CD14-positive monocyte (primary cell): ENCODE measurements around the gene PABPC1L. TPM values are rescaled to one million over a fixed set of nuclear protein-coding genes. Genes with fewer than 3 reads are reported as not detected.
"Not testable (repeated sequence)": the region's sequence is repeated elsewhere in the genome, so short reads cannot be mapped to it uniquely, and the experiment has no call there.

Experiments
- DNase-seq, 3 donors: peaks; one replicate each; pipeline ENCODE4 v3.0.0-alpha.2; 2011 to 2022
- H2AFZ ChIP-seq: 2 replicates; pipeline ENCODE4 v1.6.0; 2012; ENCODE audit warnings: mild to moderate bottlenecking, low read depth, low read length, inconsistent platforms; ENCODE audit not compliant: insufficient read depth, poor library complexity, severe bottlenecking
- H3K27ac ChIP-seq, 2 donors: 1 replicate in 1 of 2; 2 replicates in 1 of 2; pipeline ENCODE4 v1.5.1; 2012 to 2013; ENCODE audit warnings: low read length in 2 of 2, control low read depth in 1 of 2, inconsistent platforms in 1 of 2, low read depth in 1 of 2, mild to moderate bottlenecking in 1 of 2
- H3K27me3 ChIP-seq, 2 donors: one replicate each; pipeline versions ENCODE4 v1.6.0 to v1.6.1; 2011 to 2013; ENCODE audit warnings: low read length in 2 of 2; ENCODE audit not compliant: control insufficient read depth in 2 of 2, insufficient read depth in 2 of 2
- H3K36me3 ChIP-seq, 2 donors: replicated peaks in 1 of 2; 1 replicate in 1 of 2; 2 replicates in 1 of 2; pipeline versions ENCODE4 v1.5.1 to v1.6.1; 2012 to 2013; ENCODE audit warnings: low read length in 2 of 2, control low read depth in 1 of 2, inconsistent platforms in 1 of 2, mild to moderate bottlenecking in 1 of 2; ENCODE audit not compliant: insufficient read depth in 2 of 2, control insufficient read depth in 1 of 2
- H3K4me1 ChIP-seq, 2 donors: 1 replicate in 1 of 2; 2 replicates in 1 of 2; pipeline versions ENCODE4 v1.5.1 to v1.6.1; 2012 to 2013; ENCODE audit warnings: low read length in 2 of 2, control low read depth in 1 of 2, inconsistent platforms in 1 of 2, mild to moderate bottlenecking in 1 of 2, moderate library complexity in 1 of 2; ENCODE audit not compliant: insufficient read depth in 2 of 2, control insufficient read depth in 1 of 2
- H3K4me2 ChIP-seq: replicated peaks from 2 replicates; pipeline ENCODE3; 2012; ENCODE audit warnings: low read length, moderate library complexity, mild to moderate bottlenecking; ENCODE audit not compliant: poor library complexity, severe bottlenecking; ENCODE audit errors: extremely low read depth
- H3K4me3 ChIP-seq, 3 experiments: fragments of 200-600 bp in 1 of 3; sonication (generic) in 1 of 3; replicated peaks in 1 of 3; 1 replicate in 2 of 3; 2 replicates in 1 of 3; pipeline ENCODE4 v1.5.1; 2011 to 2013; ENCODE audit warnings: low read length in 3 of 3, mild to moderate bottlenecking in 3 of 3, control low read depth in 2 of 3, low read depth in 2 of 3, inconsistent platforms in 1 of 3, moderate library complexity in 1 of 3
- H3K79me2 ChIP-seq: 2 replicates; pipeline ENCODE4 v1.6.0; 2012; ENCODE audit warnings: mild to moderate bottlenecking, control low read depth, inconsistent platforms, low read length, moderate library complexity; ENCODE audit not compliant: insufficient read depth
- H3K9ac ChIP-seq: 2 replicates; pipeline ENCODE4 v1.6.0; 2017; ENCODE audit warnings: low read length, mild to moderate bottlenecking; ENCODE audit not compliant: insufficient read depth, poor library complexity, severe bottlenecking
- H3K9me3 ChIP-seq, 2 donors: replicated peaks in 1 of 2; 1 replicate in 1 of 2; 2 replicates in 1 of 2; pipeline versions ENCODE4 v1.5.1 to v1.6.1; 2012 to 2013; ENCODE audit warnings: low read length in 2 of 2, control low read depth in 1 of 2; ENCODE audit not compliant: control insufficient read depth in 1 of 2, insufficient read depth in 1 of 2
- H4K20me1 ChIP-seq: 2 replicates; pipeline ENCODE4 v1.6.0; 2012; ENCODE audit warnings: mild to moderate bottlenecking, low read length, control low read depth, moderate library complexity; ENCODE audit not compliant: insufficient read depth
- H3K27ac Mint-ChIP-seq, 7 donors: one replicate each; pipeline ENCODE4 v1.8.0; 2020; ENCODE audit warnings: mild to moderate bottlenecking in 7 of 7, mixed read lengths in 7 of 7, moderate library complexity in 6 of 7, inconsistent platforms in 2 of 7
- H3K27me3 Mint-ChIP-seq, 3 donors: one replicate each; pipeline ENCODE4 v1.8.0; 2021 to 2022; ENCODE audit warnings: low read depth in 3 of 3, mild to moderate bottlenecking in 3 of 3, mixed read lengths in 3 of 3, moderate library complexity in 3 of 3, inconsistent platforms in 1 of 3
- H3K36me3 Mint-ChIP-seq, 2 donors: one replicate each; pipeline ENCODE4 v1.8.0; 2020; ENCODE audit warnings: mixed read lengths in 2 of 2, inconsistent platforms in 1 of 2, mild to moderate bottlenecking in 1 of 2
- H3K4me1 Mint-ChIP-seq: one replicate; pipeline ENCODE4 v1.8.0; 2020; ENCODE audit warnings: mild to moderate bottlenecking, mixed read lengths
- H3K4me3 Mint-ChIP-seq, 2 donors: one replicate each; pipeline ENCODE4 v1.8.0; 2020; ENCODE audit warnings: mild to moderate bottlenecking in 2 of 2, mixed read lengths in 2 of 2, moderate library complexity in 1 of 2
- H3K9me3 Mint-ChIP-seq, 7 donors: one replicate each; pipeline ENCODE4 v1.8.0; 2020 to 2022; ENCODE audit warnings: mixed read lengths in 7 of 7, mild to moderate bottlenecking in 6 of 7, moderate library complexity in 6 of 7, inconsistent platforms in 2 of 7
- WGBS: methylation state at CpG from one replicate; pipeline ENCODE4 v1.1.5; 2013; ENCODE audit warnings: missing lambda C conversion rate; ENCODE audit not compliant: insufficient coverage; 5-methylcytosine and 5-hydroxymethylcytosine counted together
- intact Hi-C, 2 donors: fragments of 100-400 bp; cut with micrococcal nuclease; formaldehyde crosslinking; loops; one replicate each; pipeline versions ENCODE4 v1.15.0 to v1.15.1; 2023
- polyA plus RNA-seq, 3 donors: library from polyadenylated mRNA; depleted of rRNA in 1 of 3; unstranded in 2 of 3; stranded (reverse) in 1 of 3; fragments of 300-500 nt in 2 of 3; fragments of >200 nt in 1 of 3; fragmentation: Illumina TruSeq in 2 of 3; gene quantifications; 1 replicate in 2 of 3; 2 replicates in 1 of 3; pipeline ENCODE4 v1.2.3, GENCODE V29; 2012 to 2021
- TF ChIP-seq, protein P1 (sequence below): fragments of 200-600 bp; IDR thresholded peaks from one replicate; pipeline ENCODE4 v1.8.0; 2022; ENCODE audit warnings: antibody characterized with exemption, mild to moderate bottlenecking

The PABPC1L gene
- polyA plus RNA-seq, 3 donors: 0.21 to 69.1 TPM; not detected in 1

DNA sequence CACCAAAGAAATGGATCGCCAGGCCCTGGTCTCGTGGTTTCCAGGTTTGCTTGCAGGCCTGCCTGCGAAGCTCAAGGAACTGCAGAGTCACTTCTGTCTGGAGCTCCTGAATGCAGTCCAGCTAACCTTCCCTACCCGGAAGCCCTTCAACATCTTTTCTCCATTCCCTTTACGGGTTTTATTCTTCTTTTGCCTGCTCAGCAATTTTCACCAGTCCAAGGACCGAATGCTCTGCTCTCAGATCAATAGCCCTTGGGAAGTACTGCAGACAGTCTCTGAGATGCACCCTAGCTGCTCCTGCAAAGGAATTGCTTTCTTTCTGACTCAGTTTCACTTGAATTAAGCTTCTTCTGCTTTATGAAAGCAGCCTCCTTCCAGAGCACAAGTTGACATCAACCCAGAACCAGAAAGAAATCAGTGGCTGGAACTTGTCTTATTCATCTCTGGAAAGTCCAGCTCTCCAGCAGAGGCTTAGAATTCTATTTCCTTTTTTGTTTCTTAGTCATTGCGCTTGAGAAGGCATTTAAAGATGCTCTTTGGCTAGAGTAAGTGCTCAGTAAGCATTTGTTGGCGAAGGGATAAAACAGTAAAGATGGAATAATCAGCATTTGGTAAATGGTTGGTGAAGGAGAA is 43.0 kb upstream of the PABPC1L start:
- Mint-ChIP-seq H3K4me3 (peak overlapping the region in 1 of 2 donors; percentile 57), H3K9me3 (no peaks in the 10 kb centered on the region), H3K27ac (peak overlapping the region in 1 of 7 donors; percentile 53), H3K4me1 (peaks cover 16% of the 10 kb centered on the region), H3K36me3 (no peaks in the 10 kb centered on the region), H3K27me3 (peaks cover 0 to 16% (median 7%) of the 10 kb centered on the region in 3 donors)
- WGBS: 27% methylated on average over 8 of the region's 8 CpGs
- H3K9me3 ChIP-seq: no peaks in the 10 kb centered on the region
- peak in 2 of 3 donors; percentile 38 to 79 for DNase-seq
- peak overlapping the region; percentile 42 for H3K4me2 ChIP-seq
- H4K20me1 ChIP-seq: no peaks in the 10 kb centered on the region
- intact Hi-C loops: loop anchor here (2.0 to 10.0 kb wide), 5 partner anchors 120 to 652 kb away; partner anchors contain the start of genes KCNK15 (in 2 of the 2) and OSER1 (in 1 of the 2)
- peaks cover 6 to 12% of the 10 kb centered on the region in 2 donors for H3K4me1 ChIP-seq
- H3K27ac ChIP-seq: no peak overlapping the region
- TF ChIP-seq, protein P1, sequence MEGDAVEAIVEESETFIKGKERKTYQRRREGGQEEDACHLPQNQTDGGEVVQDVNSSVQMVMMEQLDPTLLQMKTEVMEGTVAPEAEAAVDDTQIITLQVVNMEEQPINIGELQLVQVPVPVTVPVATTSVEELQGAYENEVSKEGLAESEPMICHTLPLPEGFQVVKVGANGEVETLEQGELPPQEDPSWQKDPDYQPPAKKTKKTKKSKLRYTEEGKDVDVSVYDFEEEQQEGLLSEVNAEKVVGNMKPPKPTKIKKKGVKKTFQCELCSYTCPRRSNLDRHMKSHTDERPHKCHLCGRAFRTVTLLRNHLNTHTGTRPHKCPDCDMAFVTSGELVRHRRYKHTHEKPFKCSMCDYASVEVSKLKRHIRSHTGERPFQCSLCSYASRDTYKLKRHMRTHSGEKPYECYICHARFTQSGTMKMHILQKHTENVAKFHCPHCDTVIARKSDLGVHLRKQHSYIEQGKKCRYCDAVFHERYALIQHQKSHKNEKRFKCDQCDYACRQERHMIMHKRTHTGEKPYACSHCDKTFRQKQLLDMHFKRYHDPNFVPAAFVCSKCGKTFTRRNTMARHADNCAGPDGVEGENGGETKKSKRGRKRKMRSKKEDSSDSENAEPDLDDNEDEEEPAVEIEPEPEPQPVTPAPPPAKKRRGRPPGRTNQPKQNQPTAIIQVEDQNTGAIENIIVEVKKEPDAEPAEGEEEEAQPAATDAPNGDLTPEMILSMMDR: no peak
- H2AFZ ChIP-seq: no peak overlapping the region
- H3K36me3 ChIP-seq: no peaks in the 10 kb centered on the region
- no peak overlapping the region for H3K9ac ChIP-seq
- peak overlapping the region in 1 of 3 experiments; percentile 42 for H3K4me3 ChIP-seq
- H3K27me3 ChIP-seq: no peaks in the 10 kb centered on the region
- no peaks in the 10 kb centered on the region for H3K79me2 ChIP-seq

GRCh38 chr20:44869471-44869870 is 40.4 kb upstream of the PABPC1L start:
- Mint-ChIP-seq H3K27me3 (peaks cover 0 to 12% (median 9%) of the 10 kb centered on the region in 3 donors), H3K4me1 (peaks cover 16% of the 10 kb centered on the region), H3K27ac (no peak overlapping the region), H3K36me3 (no peaks in the 10 kb centered on the region), H3K9me3 (no peaks in the 10 kb centered on the region), H3K4me3 (no peak overlapping the region)
- H3K9me3 ChIP-seq: no peaks in the 10 kb centered on the region
- H3K27ac ChIP-seq: no peak overlapping the region
- WGBS: 81% methylated on average over 3 of the region's 5 CpGs
- H3K4me1 ChIP-seq: peaks cover 6 to 12% of the 10 kb centered on the region in 2 donors
- no peak overlapping the region for H3K4me2 ChIP-seq
- intact Hi-C loops: loop anchor here (5.0 to 10.0 kb wide), 4 partner anchors 122 to 655 kb away; partner anchors contain the start of genes KCNK15 (in 2 of the 2) and OSER1 (in 1 of the 2)
- no peak overlapping the region for H3K4me3 ChIP-seq
- DNase-seq: no peak
- no peaks in the 10 kb centered on the region for H3K79me2 ChIP-seq
- TF ChIP-seq, protein P1: no peak
- H4K20me1 ChIP-seq: no peaks in the 10 kb centered on the region
- H3K36me3 ChIP-seq: no peaks in the 10 kb centered on the region
- no peaks in the 10 kb centered on the region for H3K27me3 ChIP-seq
- no peak overlapping the region for H3K9ac ChIP-seq
- no peak overlapping the region for H2AFZ ChIP-seq

DNA sequence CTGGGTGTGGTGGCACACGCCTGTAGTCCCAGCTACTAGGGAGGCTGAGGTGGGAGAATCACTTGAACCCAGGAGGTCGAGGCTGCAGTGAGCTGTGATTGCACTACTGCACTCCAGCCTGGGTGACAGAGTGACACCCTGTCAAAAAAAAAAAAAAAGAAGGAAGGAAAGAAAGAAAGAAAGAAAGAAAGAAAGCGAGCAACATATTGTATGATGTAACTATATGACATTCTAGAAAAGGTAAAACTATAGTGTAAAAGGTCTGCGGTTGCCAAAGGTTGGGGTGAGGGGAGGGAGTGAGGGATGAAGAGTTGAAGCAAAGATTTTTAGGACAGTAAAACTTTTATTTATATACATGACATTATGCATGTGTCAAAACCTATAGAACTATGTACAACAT is 27.5 kb upstream of the PABPC1L start:
- not testable (repeated sequence) for H3K36me3 ChIP-seq, H3K4me3 ChIP-seq, DNase-seq, H3K9me3 Mint-ChIP-seq, H2AFZ ChIP-seq, H3K27ac Mint-ChIP-seq, H3K4me3 Mint-ChIP-seq, H3K27ac ChIP-seq, H3K9me3 ChIP-seq, H3K27me3 Mint-ChIP-seq, H3K27me3 ChIP-seq, H3K4me2 ChIP-seq, H3K9ac ChIP-seq, H3K36me3 Mint-ChIP-seq
- intact Hi-C loops: loop anchor here in 1 of 2 donors (10.0 kb wide), 1 partner anchor 678 kb away; no protein-coding TSS in a partner anchor
- H3K4me1 ChIP-seq: peaks cover 18 to 25% of the 10 kb centered on the region in 2 donors
- H4K20me1 ChIP-seq: peaks cover 15% of the 10 kb centered on the region
- peaks cover 23% of the 10 kb centered on the region for H3K4me1 Mint-ChIP-seq
- 100% methylated on average over 1 of the region's 4 CpGs for WGBS
- H3K79me2 ChIP-seq: peaks cover 24% of the 10 kb centered on the region
